Vagina (tissue), 2 donors: ENCODE data around the gene SLC26A4.

Experiments used
- POLR2A ChIP-seq, 2 donors: fragments of 450-650 bp; IDR thresholded peaks; one replicate each; pipeline ENCODE4 v1.6.1; 2017; ENCODE audit warnings: antibody characterized with exemption in 2 of 2, mild to moderate bottlenecking in 2 of 2, moderate library complexity in 2 of 2
- POLR2AphosphoS5 ChIP-seq, 2 donors: sonication (generic); formaldehyde crosslinking; IDR thresholded peaks; one replicate each; pipeline ENCODE4 v1.9.0; 2017; ENCODE audit warnings: antibody characterized with exemption in 2 of 2, mild to moderate bottlenecking in 2 of 2, low read depth in 1 of 2; ENCODE audit not compliant: insufficient read depth in 1 of 2
- TF ChIP-seq, protein P1 (sequence below), 3 experiments: fragments of 450-650 bp in 2 of 3; fragments of 200-600 bp in 1 of 3; sonication (generic) in 1 of 3; IDR thresholded peaks; one replicate each; pipeline ENCODE4 v1.5.1; 2017 to 2019; ENCODE audit warnings: antibody characterized with exemption in 3 of 3, mild to moderate bottlenecking in 2 of 3, moderate library complexity in 2 of 3

DNA sequence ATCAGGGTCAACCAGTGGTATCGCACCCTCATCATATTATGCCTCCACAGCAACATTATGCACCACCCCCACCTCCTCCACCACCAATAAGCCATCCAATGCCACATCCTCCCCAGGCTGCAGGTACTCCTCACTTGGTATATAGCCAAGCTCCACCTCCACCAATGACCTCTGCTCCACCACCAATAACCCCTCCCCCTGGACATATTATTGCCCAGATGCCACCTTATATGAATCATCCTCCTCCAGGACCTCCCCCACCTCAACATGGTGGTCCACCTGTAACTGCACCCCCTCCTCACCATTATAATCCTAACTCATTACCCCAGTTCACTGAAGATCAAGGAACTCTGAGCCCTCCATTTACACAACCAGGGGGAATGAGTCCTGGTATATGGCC is 98.0 kb downstream of the SLC26A4 start:
- TF ChIP-seq, protein P1, sequence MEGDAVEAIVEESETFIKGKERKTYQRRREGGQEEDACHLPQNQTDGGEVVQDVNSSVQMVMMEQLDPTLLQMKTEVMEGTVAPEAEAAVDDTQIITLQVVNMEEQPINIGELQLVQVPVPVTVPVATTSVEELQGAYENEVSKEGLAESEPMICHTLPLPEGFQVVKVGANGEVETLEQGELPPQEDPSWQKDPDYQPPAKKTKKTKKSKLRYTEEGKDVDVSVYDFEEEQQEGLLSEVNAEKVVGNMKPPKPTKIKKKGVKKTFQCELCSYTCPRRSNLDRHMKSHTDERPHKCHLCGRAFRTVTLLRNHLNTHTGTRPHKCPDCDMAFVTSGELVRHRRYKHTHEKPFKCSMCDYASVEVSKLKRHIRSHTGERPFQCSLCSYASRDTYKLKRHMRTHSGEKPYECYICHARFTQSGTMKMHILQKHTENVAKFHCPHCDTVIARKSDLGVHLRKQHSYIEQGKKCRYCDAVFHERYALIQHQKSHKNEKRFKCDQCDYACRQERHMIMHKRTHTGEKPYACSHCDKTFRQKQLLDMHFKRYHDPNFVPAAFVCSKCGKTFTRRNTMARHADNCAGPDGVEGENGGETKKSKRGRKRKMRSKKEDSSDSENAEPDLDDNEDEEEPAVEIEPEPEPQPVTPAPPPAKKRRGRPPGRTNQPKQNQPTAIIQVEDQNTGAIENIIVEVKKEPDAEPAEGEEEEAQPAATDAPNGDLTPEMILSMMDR (IDR thresholded peaks at IDR 0.05), result no peak
- no peak for TF ChIP-seq POLR2A (IDR thresholded peaks at IDR 0.05)
- no peak for TF ChIP-seq POLR2AphosphoS5 (IDR thresholded peaks at IDR 0.05; ENCODE audit: insufficient read depth in 1 of 2, low read depth in 1 of 2)
